Mesothelial cell of epicardium (in vitro differentiated cells): ENCODE results near the gene KRT1. TPM values are rescaled to one million over a fixed set of nuclear protein-coding genes. Genes with fewer than 3 reads are reported as not detected.
"Not testable (repeated sequence)": the region's sequence is repeated elsewhere in the genome, so short reads cannot be mapped to it uniquely, and the experiment has no call there.

Experiments used
- DNase-seq, 2 experiments: peaks; one replicate each; pipeline ENCODE4 v3.0.0; 2021; ENCODE audit warnings: low spot score in 2 of 2; ENCODE audit not compliant: unreplicated experiment in 2 of 2
- H3K27ac Mint-ChIP-seq: 2 replicates; pipeline ENCODE4 v1.8.0; 2021; ENCODE audit warnings: mixed read lengths
- H3K27me3 Mint-ChIP-seq: 2 replicates; pipeline ENCODE4 v1.8.0; 2021; ENCODE audit warnings: low read depth, mixed read lengths
- H3K36me3 Mint-ChIP-seq: 2 replicates; pipeline ENCODE4 v1.8.0; 2021; ENCODE audit warnings: mixed read lengths
- H3K4me1 Mint-ChIP-seq: 2 replicates; pipeline ENCODE4 v1.8.0; 2021; ENCODE audit warnings: mixed read lengths
- H3K4me3 Mint-ChIP-seq: 2 replicates; pipeline ENCODE4 v1.8.0; 2021; ENCODE audit warnings: mild to moderate bottlenecking, moderate library complexity, mixed read lengths
- H3K9me3 Mint-ChIP-seq: 2 replicates; pipeline ENCODE4 v1.8.0; 2021; ENCODE audit warnings: mixed read lengths
- CTCF ChIP-seq: fragments of 200-600 bp; sonication (generic); IDR thresholded peaks from one replicate; pipeline ENCODE4 v1.5.0; 2021; ENCODE audit warnings: antibody characterized with exemption; ENCODE audit not compliant: unreplicated experiment
- total RNA-seq: library from RNA; stranded (reverse); gene quantifications from 3 replicates; pipeline ENCODE4 v1.2.1, GENCODE V29; 2021

The KRT1 gene
- total RNA-seq, 1 donor from 2014 or later: not detected

DNA sequence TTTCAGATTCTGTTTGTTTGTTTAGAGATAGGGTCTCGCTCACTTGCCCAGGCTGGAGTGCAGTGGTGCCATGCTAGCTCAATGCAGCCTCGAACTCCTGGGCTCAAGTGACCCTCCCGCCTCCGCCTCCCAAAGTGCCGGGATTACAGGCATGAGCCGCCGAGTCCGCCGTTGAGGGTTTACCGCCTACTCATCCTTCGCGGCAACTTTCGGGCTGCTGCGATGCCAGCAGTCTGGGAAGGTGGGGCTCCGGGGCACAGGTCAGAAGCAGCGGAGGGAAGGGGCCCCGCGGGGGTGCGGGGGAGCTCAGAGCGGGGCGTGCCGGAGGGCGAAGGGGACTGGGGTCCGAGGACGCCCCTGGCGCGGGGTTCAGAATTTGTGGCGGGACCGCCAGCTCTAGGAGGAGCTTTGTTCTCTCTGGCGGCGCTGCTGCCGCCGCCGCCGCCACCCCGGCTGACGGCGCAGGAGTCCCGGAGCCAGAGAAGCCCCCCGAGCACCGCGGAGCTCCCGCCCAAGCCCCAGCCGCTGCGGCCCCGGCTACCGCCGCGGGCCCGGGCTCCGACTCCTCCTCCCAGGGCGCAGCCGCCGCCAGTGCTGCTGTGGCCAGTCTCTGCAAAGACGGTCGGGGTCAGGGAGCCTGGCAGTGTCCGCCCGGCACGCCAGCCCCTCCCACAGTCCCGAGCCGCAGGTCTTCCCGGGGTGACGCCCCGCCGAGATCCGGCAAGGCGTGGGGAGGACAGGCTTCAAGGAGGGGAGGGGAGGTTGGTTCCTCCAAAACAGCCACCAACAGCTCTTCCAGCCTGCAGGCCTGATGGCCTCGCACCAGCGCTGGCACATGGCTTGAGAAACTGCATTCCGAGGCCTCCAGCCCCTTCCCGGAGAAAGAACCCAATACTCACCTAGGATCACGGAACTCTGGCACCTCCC lies 34.0 kb upstream of the KRT1 start:
- Mint-ChIP-seq H3K27me3 (peaks cover 72% of the 10 kb centered on the region), H3K4me3 (peak overlapping the region; percentile 51), H3K27ac (no peak overlapping the region), H3K36me3 (no peaks in the 10 kb centered on the region), H3K9me3 (peaks cover 4% of the 10 kb centered on the region), H3K4me1 (peaks cover 3% of the 10 kb centered on the region)
- no peak for DNase-seq
- TF ChIP-seq CTCF: no peak

GRCh38 chr12:52712122-52712521 lies 31.9 kb upstream of the KRT1 start:
- H3K9me3 Mint-ChIP-seq, H3K36me3 Mint-ChIP-seq, DNase-seq, H3K4me3 Mint-ChIP-seq, H3K27ac Mint-ChIP-seq, H3K4me1 Mint-ChIP-seq: not testable (repeated sequence)
- H3K27me3 Mint-ChIP-seq: peaks cover 59% of the 10 kb centered on the region

DNA sequence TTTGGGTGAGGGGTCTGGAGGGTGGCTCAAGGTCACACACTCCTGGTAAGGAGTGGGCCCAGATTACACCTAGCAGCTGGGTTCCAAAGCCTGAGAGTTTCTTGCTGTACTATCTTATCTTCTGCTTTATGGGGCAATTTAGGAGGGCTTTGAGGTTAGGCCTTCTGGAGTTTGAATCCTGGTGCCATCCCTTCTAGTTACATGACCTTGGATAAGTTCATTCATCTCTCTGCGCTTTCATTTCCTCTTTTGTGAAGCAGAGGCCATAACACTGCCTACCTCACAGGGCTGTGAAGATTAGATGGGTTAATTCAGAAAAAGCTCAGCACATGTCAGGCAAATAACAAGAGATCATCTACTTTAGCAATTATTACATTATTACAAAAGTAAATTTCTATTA lies 30.5 kb upstream of the KRT1 start:
- Mint-ChIP-seq H3K27ac (no peak overlapping the region), H3K36me3 (no peaks in the 10 kb centered on the region), H3K4me1 (peaks cover 3% of the 10 kb centered on the region), H3K9me3 (peaks cover 4% of the 10 kb centered on the region), H3K4me3 (no peak overlapping the region), H3K27me3 (peaks cover 55% of the 10 kb centered on the region)
- no peak for DNase-seq
- no peak for TF ChIP-seq CTCF

GRCh38 chr12:52708010-52708409 lies 27.8 kb upstream of the KRT1 start:
- H3K4me1 Mint-ChIP-seq: no peaks in the 10 kb centered on the region
- H3K36me3 Mint-ChIP-seq: no peaks in the 10 kb centered on the region
- H3K4me3 Mint-ChIP-seq: no peak overlapping the region
- peaks cover 50% of the 10 kb centered on the region for H3K27me3 Mint-ChIP-seq
- no peak for TF ChIP-seq CTCF
- no peak overlapping the region for H3K27ac Mint-ChIP-seq
- H3K9me3 Mint-ChIP-seq: peaks cover 4% of the 10 kb centered on the region
- no peak for DNase-seq

DNA sequence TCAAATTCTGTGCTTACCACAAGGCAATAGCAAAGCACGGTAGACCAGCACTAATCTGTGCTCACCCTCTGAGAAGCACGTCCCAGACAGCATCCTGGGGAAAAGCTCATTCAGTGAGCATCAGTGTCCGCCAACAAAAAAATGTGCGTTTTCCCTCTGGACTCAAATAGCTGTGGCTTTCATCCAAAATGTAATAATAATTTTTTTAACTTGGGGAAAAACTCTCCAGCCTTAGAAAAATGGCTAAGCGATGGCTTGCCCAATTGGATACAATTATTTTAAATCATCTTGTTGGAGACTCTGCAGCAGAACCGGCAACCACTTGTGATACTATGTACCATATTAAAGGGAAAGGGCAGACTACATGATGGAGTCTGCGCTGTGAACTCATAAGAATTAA lies 24.3 kb upstream of the KRT1 start:
- H3K27ac Mint-ChIP-seq: no peak overlapping the region
- H3K9me3 Mint-ChIP-seq: no peaks in the 10 kb centered on the region
- H3K4me1 Mint-ChIP-seq: no peaks in the 10 kb centered on the region
- H3K27me3 Mint-ChIP-seq: peaks cover 61% of the 10 kb centered on the region
- TF ChIP-seq CTCF: no peak
- no peak for DNase-seq
- no peaks in the 10 kb centered on the region for H3K36me3 Mint-ChIP-seq
- no peak overlapping the region for H3K4me3 Mint-ChIP-seq

DNA sequence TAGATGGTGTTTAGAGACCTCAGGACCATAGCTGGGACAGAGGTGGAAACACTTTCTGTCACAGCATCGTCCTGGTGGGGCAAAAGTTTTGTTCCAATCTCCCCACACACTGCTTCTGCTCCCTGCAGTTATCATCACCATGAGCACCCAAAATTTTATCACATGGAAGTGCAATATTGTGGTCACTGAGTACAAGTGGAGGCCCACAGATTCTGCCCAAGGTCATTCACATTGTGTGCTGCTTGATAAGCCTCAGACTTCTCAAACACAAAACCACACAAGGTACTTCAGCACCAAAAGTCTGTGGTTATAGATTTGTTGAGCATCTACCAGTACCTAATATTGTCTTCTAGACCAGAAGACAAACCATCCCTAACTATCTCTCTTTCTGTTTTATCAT lies 23.7 kb upstream of the KRT1 start:
- Mint-ChIP-seq H3K36me3 (no peaks in the 10 kb centered on the region), H3K27ac (no peak overlapping the region), H3K9me3 (no peaks in the 10 kb centered on the region), H3K27me3 (peaks cover 61% of the 10 kb centered on the region), H3K4me1 (no peaks in the 10 kb centered on the region), H3K4me3 (no peak overlapping the region)
- DNase-seq: no peak
- no peak for TF ChIP-seq CTCF
